PFSK-1 (cell line): ENCODE measurements around the gene CD44.

ENCODE experiments used
- POLR2AphosphoS5 ChIP-seq: IDR thresholded peaks from 2 replicates; pipeline ENCODE4 v1.6.1; 2012; ENCODE audit warnings: low read depth, mild to moderate bottlenecking, control low read depth, low read length, moderate library complexity
- SIN3A ChIP-seq: IDR thresholded peaks from 2 replicates; pipeline ENCODE4 v1.6.1; 2012; ENCODE audit warnings: mild to moderate bottlenecking, low read length, moderate library complexity, borderline replicate concordance; ENCODE audit not compliant: insufficient read depth

DNA sequence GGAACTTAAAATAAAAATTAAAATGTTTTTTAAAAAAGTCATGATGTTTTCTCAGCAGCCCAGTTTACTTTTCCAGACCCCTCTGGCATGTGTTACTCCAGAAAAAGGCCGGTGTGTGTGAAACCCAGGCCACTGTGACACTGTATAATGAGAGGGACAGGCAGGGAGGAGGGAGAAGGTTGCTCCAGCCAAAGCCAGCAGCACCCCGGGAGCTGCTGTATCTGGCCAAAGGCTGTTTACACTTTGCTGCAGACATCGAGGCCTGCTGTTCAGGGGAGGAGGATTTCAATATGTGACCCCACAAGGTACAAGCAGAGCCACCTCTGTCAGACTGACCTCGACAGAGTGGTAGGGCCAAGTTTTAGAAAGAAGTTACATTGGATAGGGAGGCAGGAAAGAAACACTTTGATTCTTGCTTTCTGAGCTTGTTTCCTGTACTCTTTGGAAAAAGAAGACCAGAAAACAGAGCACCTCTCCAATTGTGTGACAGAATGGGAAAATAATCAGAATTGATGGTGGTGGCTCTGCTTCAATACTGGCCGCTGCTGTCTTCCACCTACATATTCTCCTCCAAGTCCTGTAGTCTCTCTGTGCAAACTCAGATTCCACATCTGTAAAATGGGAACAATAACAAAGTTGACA, 41.0 kb upstream of the CD44 start:
- TF ChIP-seq SIN3A (no peak), POLR2AphosphoS5 (no peak)
